ENCODE data around the gene TMED9. TPM values are rescaled to one million over a fixed set of nuclear protein-coding genes. Genes with fewer than 3 reads are reported as not detected.

TMED9 gene
- total and polyA plus RNA-seq, 10 of the 15 experiments (the other 5 are each of a cell fraction or from before 2014, with no cell fraction given): 35.7 to 144 (median 105) TPM

- POLR2A ChIA-PET: interaction anchor here (0.9 kb wide), 1 partner anchor 8 kb away, joined by 3 read pairs; the partner anchor contains the start of gene TMED9
- TF ChIP-seq MTA3 (IDR thresholded peaks at IDR 0.05; ENCODE audit: borderline replicate concordance, low read length): no peak; the same call in 1 of the 2 replicates
- no peak for TF ChIP-seq FOXK2 (IDR thresholded peaks at IDR 0.05)
- no peak for TF ChIP-seq EGR1 (IDR thresholded peaks at IDR 0.05; ENCODE audit: borderline replicate concordance in 1 of 2, low read depth in 2 of 2, low read length in 2 of 2)
- TF ChIP-seq YBX1 (IDR thresholded peaks at IDR 0.05): no peak
- no peak for TF ChIP-seq ZNF217 (IDR thresholded peaks at IDR 0.05)
- no peak for TF ChIP-seq LARP7 (IDR thresholded peaks at IDR 0.05)
- peak; percentile 68; the same call in 1 of the 2 replicates for TF ChIP-seq HDGF (IDR thresholded peaks at IDR 0.05)
- TF ChIP-seq NKRF (conservative IDR thresholded peaks at IDR 0.05): no peak
- 0 out of 2 replicates have a peak, but pooled peaks have one; percentile 25 for TF ChIP-seq MLLT1 (IDR thresholded peaks at IDR 0.05)
- peak; percentile 21; the same call in 1 of the 2 replicates for TF ChIP-seq ZBTB40 (IDR thresholded peaks at IDR 0.05; ENCODE audit: borderline replicate concordance)
- TF ChIP-seq TCF3 (IDR thresholded peaks at IDR 0.05; ENCODE audit: borderline replicate concordance, insufficient read depth, low read depth, low read length): no peak
- no peak for TF ChIP-seq STAT1 (conservative IDR thresholded peaks at IDR 0.05)
- 0 out of 2 replicates have a peak, but pooled peaks have one; percentile 12 for TF ChIP-seq MTA2 (IDR thresholded peaks at IDR 0.05; ENCODE audit: low read depth)
Measured at GRCh38 chr5:177600508-177601018, 8.6 kb downstream of the TMED9 start.

More at GRCh38 chr5:177600508-177601018, 8.6 kb downstream of the TMED9 start:
- in situ Hi-C loops (cut with MboI) (loop anchor here (10.0 to 25.0 kb wide), 3 partner anchors 464 to 1563 kb away; no protein-coding TSS in a partner anchor), intact Hi-C loops (cut with micrococcal nuclease; ENCODE audit: unreplicated experiment) (loop anchor here (5.0 kb wide), 1 partner anchor 93 kb away; the partner anchor contains the start of gene DOK3)
- H4K20me1 ChIP-seq (ENCODE audit: control insufficient read depth, insufficient read depth): no peaks in the 10 kb centered on the region
- H3K4me3 ChIP-seq: peak overlapping the region; percentile 85
- RAD21 ChIA-PET (ENCODE audit: unreplicated experiment): no interaction called here
- H3K4me1 ChIP-seq (ENCODE audit: control insufficient read depth, insufficient read depth, low read length): peaks cover 3% of the 10 kb centered on the region; the same call in 1 of the 2 replicates
- no peaks in the 10 kb centered on the region for H3K9me3 ChIP-seq (replicated peaks; ENCODE audit: control insufficient read depth, insufficient read depth, low read length)
- SMC1A ChIA-PET (ENCODE audit: uncharacterized antibody, unreplicated experiment): no interaction called here
- ATAC-seq: peak; percentile 18
- H3K36me3 ChIP-seq (ENCODE audit: control insufficient read depth in 2 of 2, insufficient read depth in 2 of 2, low read length in 1 of 2): peaks cover 5 to 9% of the 10 kb centered on the region in 2 experiments; a peak in 3 of 4 replicates
- H2AFZ ChIP-seq (ENCODE audit: control insufficient read depth, low read depth, low read length): peak overlapping the region; percentile 84
- CTCF ChIA-PET: interaction anchor here (0.6 to 1.7 kb wide), 3 partner anchors 8 to 211 kb away, joined by 3 to 5 read pairs (median 4); partner anchors contain the start of gene TMED9
- BruUV-seq (replicated peaks): no TSS peak
- peak overlapping the region; percentile 79 for H3K4me2 ChIP-seq (ENCODE audit: control insufficient read depth, insufficient read depth)
- peaks cover 13% of the 10 kb centered on the region for H3K79me2 ChIP-seq (ENCODE audit: control insufficient read depth, insufficient read depth, low read length)
- no peaks in the 10 kb centered on the region for H3K27me3 ChIP-seq (replicated peaks in 1 of 2; ENCODE audit: control insufficient read depth in 2 of 2, insufficient read depth in 2 of 2, low read length in 1 of 2)
- no peak for FAIRE-seq
- 6% methylated on average over 14 of the region's 16 CpGs for WGBS (ENCODE audit: insufficient coverage, insufficient replicate concordance, low lambda C conversion rate, missing lambda C conversion rate)
- peak overlapping the region; percentile 82 for H3K9ac ChIP-seq (ENCODE audit: control insufficient read depth, insufficient read depth, low read length)
- peak overlapping the region; percentile 69 for H3K27ac ChIP-seq (ENCODE audit: control insufficient read depth, insufficient read depth)
- no peak for DNase-seq (ENCODE audit: low read depth, low spot score)
